ENCODE results near the gene INTS1.

Gene INTS1

GRCh38 chr7:1425292-1426136 lies 78.7 kb downstream of the INTS1 start:
- no peak for FAIRE-seq
- TF ChIP-seq POLR2A (IDR thresholded peaks at IDR 0.05; ENCODE audit: low read depth, low read length) (no peak), TAF1 (IDR thresholded peaks at IDR 0.05; ENCODE audit: borderline replicate concordance, low read depth, low read length) (no peak)
- no peak for DNase-seq (ENCODE audit: insufficient read length)

GRCh38 chr7:1424041-1424440 lies 80.1 kb downstream of the INTS1 start:
- no peak for TF ChIP-seq TAF1 (IDR thresholded peaks at IDR 0.05; ENCODE audit: borderline replicate concordance, low read depth, low read length)
- no peak for TF ChIP-seq POLR2A (IDR thresholded peaks at IDR 0.05; ENCODE audit: low read depth, low read length)
- no peak for TF ChIP-seq POLR2AphosphoS5 (IDR thresholded peaks at IDR 0.05; ENCODE audit: low read depth, low read length)
- DNase-seq (ENCODE audit: insufficient read length): no peak
- FAIRE-seq: no peak

GRCh38 chr7:1423264-1423811 lies 80.9 kb downstream of the INTS1 start:
- FAIRE-seq: no peak
- TF ChIP-seq POLR2AphosphoS5 (IDR thresholded peaks at IDR 0.05; ENCODE audit: low read depth, low read length): no peak
- TF ChIP-seq TAF1 (IDR thresholded peaks at IDR 0.05; ENCODE audit: borderline replicate concordance, low read depth, low read length): no peak
- DNase-seq (ENCODE audit: insufficient read length): no peak

GRCh38 chr7:1422512-1423263 lies 81.5 kb downstream of the INTS1 start:
- DNase-seq (ENCODE audit: insufficient read length) (no peak), FAIRE-seq (no peak)
- TF ChIP-seq POLR2AphosphoS5 (IDR thresholded peaks at IDR 0.05; ENCODE audit: low read depth, low read length): no peak
- no peak for TF ChIP-seq TAF1 (IDR thresholded peaks at IDR 0.05; ENCODE audit: borderline replicate concordance, low read depth, low read length)
- no peak for TF ChIP-seq POLR2A (IDR thresholded peaks at IDR 0.05; ENCODE audit: low read depth, low read length)

- DNase-seq (ENCODE audit: insufficient read length) (no peak), FAIRE-seq (no peak)
- no peak for TF ChIP-seq TAF1 (IDR thresholded peaks at IDR 0.05; ENCODE audit: borderline replicate concordance, low read depth, low read length)
- TF ChIP-seq POLR2AphosphoS5 (IDR thresholded peaks at IDR 0.05; ENCODE audit: low read depth, low read length): no peak
- no peak for TF ChIP-seq POLR2A (IDR thresholded peaks at IDR 0.05; ENCODE audit: low read depth, low read length)
These were observed 82.2 kb downstream of the INTS1 start for GRCh38 chr7:1421946-1422345.

GRCh38 chr7:1421020-1421790 lies 83.0 kb downstream of the INTS1 start:
- DNase-seq (ENCODE audit: insufficient read length) (no peak), FAIRE-seq (no peak)
- TF ChIP-seq POLR2A (IDR thresholded peaks at IDR 0.05; ENCODE audit: low read depth, low read length): no peak
- no peak for TF ChIP-seq POLR2AphosphoS5 (IDR thresholded peaks at IDR 0.05; ENCODE audit: low read depth, low read length)

All from GM12892 (cell line).